Measurements from ENCODE around the gene CC2D2A. TPM values are rescaled to one million over a fixed set of nuclear protein-coding genes. Genes with fewer than 3 reads are reported as not detected.

Gene CC2D2A
- total RNA-seq, 1 experiment from 2014 or later = 3.6 TPM

- no peak overlapping the region for H3K27ac ChIP-seq (ENCODE audit: low read length)
- no peak overlapping the region for H3K4me3 ChIP-seq (ENCODE audit: low read depth in 2 of 2, low read length in 2 of 2)
- ChIA-PET POLR2A (no interaction called here), CTCF (no interaction called here)
- BruUV-seq (replicated peaks) = no TSS peak
- H3K9me3 ChIP-seq (ENCODE audit: control insufficient read depth, insufficient read depth, low read depth, low read length) = no peaks in the 10 kb centered on the region
- ATAC-seq (no peak), DNase-seq (ENCODE audit: low read depth, low spot score) (no peak)
- in situ Hi-C loops (cut with HindIII; ENCODE audit: low pct_unique_long_range_greater_than_20kb, low sequenced_read_pairs) (no loop called here), intact Hi-C loops (cut with micrococcal nuclease; ENCODE audit: unreplicated experiment) (no loop called here)
- H3K27me3 ChIP-seq (ENCODE audit: control insufficient read depth, insufficient read depth, low read length) = no peaks in the 10 kb centered on the region
- TF ChIP-seq SIN3A (IDR thresholded peaks at IDR 0.05; ENCODE audit: borderline replicate concordance, insufficient read depth, low read depth, low read length) = no peak
- H3K36me3 ChIP-seq (ENCODE audit: control insufficient read depth, insufficient read depth, low read length) = no peaks in the 10 kb centered on the region
- H3K4me1 ChIP-seq (ENCODE audit: control insufficient read depth, insufficient read depth, low read length) = no peaks in the 10 kb centered on the region
Measured at GRCh38 chr4:15423285-15423711, 46.4 kb upstream of the CC2D2A start.

- intact Hi-C loops (cut with micrococcal nuclease; ENCODE audit: unreplicated experiment) = no loop called here
- ATAC-seq (no peak), DNase-seq (ENCODE audit: low read depth, low spot score) (no peak)
- ChIA-PET POLR2A (no interaction called here), CTCF (no interaction called here)
- Histone ChIP-seq H3K36me3 (ENCODE audit: control insufficient read depth, insufficient read depth, low read length) (no peaks in the 10 kb centered on the region), H3K4me3 (ENCODE audit: low read depth in 2 of 2, low read length in 2 of 2) (no peak overlapping the region), H3K27ac (ENCODE audit: low read length) (no peak overlapping the region), H3K27me3 (ENCODE audit: control insufficient read depth, insufficient read depth, low read length) (no peaks in the 10 kb centered on the region), H3K4me1 (ENCODE audit: control insufficient read depth, insufficient read depth, low read length) (no peaks in the 10 kb centered on the region), H3K9me3 (ENCODE audit: control insufficient read depth, insufficient read depth, low read depth, low read length) (no peaks in the 10 kb centered on the region)
- TF ChIP-seq SIN3A (IDR thresholded peaks at IDR 0.05; ENCODE audit: borderline replicate concordance, insufficient read depth, low read depth, low read length) (no peak), TCF7L2 (IDR thresholded peaks at IDR 0.05; ENCODE audit: low read depth, low read length) (no peak), POLR2AphosphoS5 (IDR thresholded peaks at IDR 0.05; ENCODE audit: low read depth, low read length) (no peak)
- TF ChIP-seq, protein P1, sequence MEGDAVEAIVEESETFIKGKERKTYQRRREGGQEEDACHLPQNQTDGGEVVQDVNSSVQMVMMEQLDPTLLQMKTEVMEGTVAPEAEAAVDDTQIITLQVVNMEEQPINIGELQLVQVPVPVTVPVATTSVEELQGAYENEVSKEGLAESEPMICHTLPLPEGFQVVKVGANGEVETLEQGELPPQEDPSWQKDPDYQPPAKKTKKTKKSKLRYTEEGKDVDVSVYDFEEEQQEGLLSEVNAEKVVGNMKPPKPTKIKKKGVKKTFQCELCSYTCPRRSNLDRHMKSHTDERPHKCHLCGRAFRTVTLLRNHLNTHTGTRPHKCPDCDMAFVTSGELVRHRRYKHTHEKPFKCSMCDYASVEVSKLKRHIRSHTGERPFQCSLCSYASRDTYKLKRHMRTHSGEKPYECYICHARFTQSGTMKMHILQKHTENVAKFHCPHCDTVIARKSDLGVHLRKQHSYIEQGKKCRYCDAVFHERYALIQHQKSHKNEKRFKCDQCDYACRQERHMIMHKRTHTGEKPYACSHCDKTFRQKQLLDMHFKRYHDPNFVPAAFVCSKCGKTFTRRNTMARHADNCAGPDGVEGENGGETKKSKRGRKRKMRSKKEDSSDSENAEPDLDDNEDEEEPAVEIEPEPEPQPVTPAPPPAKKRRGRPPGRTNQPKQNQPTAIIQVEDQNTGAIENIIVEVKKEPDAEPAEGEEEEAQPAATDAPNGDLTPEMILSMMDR (IDR thresholded peaks at IDR 0.05) = no peak
- in situ Hi-C loops (cut with HindIII; ENCODE audit: low pct_unique_long_range_greater_than_20kb, low sequenced_read_pairs) = no loop called here
- BruUV-seq (replicated peaks) = no TSS peak
Measured at GRCh38 chr4:15425520-15425919, 44.2 kb upstream of the CC2D2A start.

DNA sequence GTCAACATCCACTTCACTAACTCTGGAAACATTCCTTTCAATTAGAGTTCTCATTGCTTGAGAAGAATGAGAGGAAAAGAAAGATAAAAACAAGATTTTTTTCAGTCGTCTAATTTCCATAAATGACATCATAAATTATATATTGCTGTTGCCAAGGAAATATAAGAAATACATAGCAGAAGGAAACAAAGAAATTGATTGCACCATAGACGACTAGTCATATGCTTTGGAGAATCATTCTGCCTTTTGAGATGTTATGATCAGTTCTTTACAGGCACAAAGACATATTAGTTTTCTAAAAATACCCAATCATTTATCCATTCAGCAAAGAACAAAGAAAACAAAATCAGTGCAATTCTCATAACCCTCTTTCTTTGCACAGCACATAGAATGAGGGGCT is 42.5 kb upstream of the CC2D2A start:
- no peak overlapping the region for H3K27ac ChIP-seq (ENCODE audit: low read length)
- CTCF ChIA-PET = no interaction called here
- H3K36me3 ChIP-seq (ENCODE audit: control insufficient read depth, insufficient read depth, low read length) = no peaks in the 10 kb centered on the region
- intact Hi-C loops (cut with micrococcal nuclease; ENCODE audit: unreplicated experiment) = no loop called here
- no peaks in the 10 kb centered on the region for H3K4me1 ChIP-seq (ENCODE audit: control insufficient read depth, insufficient read depth, low read length)
- no peak for ATAC-seq
- H3K27me3 ChIP-seq (ENCODE audit: control insufficient read depth, insufficient read depth, low read length) = no peaks in the 10 kb centered on the region
- in situ Hi-C loops (cut with HindIII; ENCODE audit: low pct_unique_long_range_greater_than_20kb, low sequenced_read_pairs) = no loop called here
- TF ChIP-seq TCF7L2 (IDR thresholded peaks at IDR 0.05; ENCODE audit: low read depth, low read length) = no peak
- TF ChIP-seq POLR2AphosphoS5 (IDR thresholded peaks at IDR 0.05; ENCODE audit: low read depth, low read length) = no peak
- no peak for TF ChIP-seq SIN3A (IDR thresholded peaks at IDR 0.05; ENCODE audit: borderline replicate concordance, insufficient read depth, low read depth, low read length)
- TF ChIP-seq, protein P1 (IDR thresholded peaks at IDR 0.05) = no peak
- TF ChIP-seq REST (IDR thresholded peaks at IDR 0.05; ENCODE audit: insufficient read depth in 1 of 2, low read depth in 2 of 2, low read length in 1 of 2) = no peak
- H3K9me3 ChIP-seq (ENCODE audit: control insufficient read depth, insufficient read depth, low read depth, low read length) = no peaks in the 10 kb centered on the region
- no peak overlapping the region for H3K4me3 ChIP-seq (ENCODE audit: low read depth in 2 of 2, low read length in 2 of 2)
- no TSS peak for BruUV-seq (replicated peaks)
- no peak for DNase-seq (ENCODE audit: low read depth, low spot score)
- POLR2A ChIA-PET = no interaction called here

All from Panc1 (cell line).